ENCODE results near the gene ADGRG3. TPM values are rescaled to one million over a fixed set of nuclear protein-coding genes. Genes with fewer than 3 reads are reported as not detected.

Gene ADGRG3
- total and polyA plus RNA-seq, 2 of the 13 experiments (the other 11 are each of a cell fraction or from before 2014, with no cell fraction given): 2.7 to 11.8 TPM

- no TSS peak for BruUV-seq (replicated peaks)
- H3K79me2 ChIP-seq (ENCODE audit: insufficient read depth, low read length): no peaks in the 10 kb centered on the region
- no peaks in the 10 kb centered on the region for H3K9me3 ChIP-seq (ENCODE audit: low read length)
- DNase-seq (ENCODE audit: low spot score) (no peak), ATAC-seq (peak; percentile 3; the same call in 1 of the 3 replicates), FAIRE-seq (no peak)
- H4K20me1 ChIP-seq (ENCODE audit: insufficient read depth, low read length): no peaks in the 10 kb centered on the region
- H3K36me3 ChIP-seq (replicated peaks in 1 of 2; ENCODE audit: control insufficient read depth in 1 of 2, insufficient read depth in 2 of 2, low read length in 2 of 2): no peaks in the 10 kb centered on the region
- H3K4me1 ChIP-seq (ENCODE audit: insufficient read depth, low read length): peaks cover 43% of the 10 kb centered on the region
- no peak overlapping the region for H2AFZ ChIP-seq (ENCODE audit: low read length)
- WGBS (ENCODE audit: low lambda C conversion rate): 62% methylated on average over 7 of the region's 7 CpGs
- H3K27me3 ChIP-seq (ENCODE audit: control insufficient read depth in 1 of 2, insufficient read depth in 2 of 2, low read length in 2 of 2): no peaks in the 10 kb centered on the region
- POLR2A ChIA-PET: interaction anchor here (0.5 to 1.9 kb wide), 5 partner anchors 24 to 74 kb away, joined by 3 to 12 read pairs (median 4); partner anchors contain the start of gene KATNB1
- in situ Hi-C loops (cut with HindIII; ENCODE audit: extremely low pct_ligation_motif_present, low pct_unique_long_range_greater_than_20kb): no loop called here
- peak overlapping the region; percentile 54; the same call in 1 of the 2 replicates for H3K4me2 ChIP-seq (ENCODE audit: low read depth, low read length)
- CTCF ChIA-PET (ENCODE audit: low intra/inter-chr PET ratio, low total read pairs): interaction anchor here (0.8 to 1.4 kb wide), 2 partner anchors 13 to 59 kb away, joined by 4 read pairs; no protein-coding TSS in a partner anchor
- H3K4me3 ChIP-seq (replicated peaks in 1 of 3; ENCODE audit: insufficient read depth in 1 of 3, low read depth in 2 of 3, low read length in 3 of 3): no peak overlapping the region
- H3K9ac ChIP-seq (ENCODE audit: insufficient read depth, low read depth, low read length): no peak overlapping the region
- intact Hi-C loops (cut with micrococcal nuclease; ENCODE audit: unreplicated experiment): loop anchor here (2.0 kb wide), 1 partner anchor 43 kb away; no protein-coding TSS in a partner anchor
- peak overlapping the region; percentile 52 for H3K27ac ChIP-seq (ENCODE audit: extremely low read length, insufficient read depth, low read length)
- TF ChIP-seq MIER3 (CRISPR knock-in tag; IDR thresholded peaks at IDR 0.05; ENCODE audit: borderline replicate concordance) (peak; percentile 19; the same call in 1 of the 2 replicates), GATAD2A (CRISPR knock-in tag; IDR thresholded peaks at IDR 0.05) (0 out of 2 replicates have a peak, but pooled peaks have one; percentile 12), NFE2L2 (IDR thresholded peaks at IDR 0.05; ENCODE audit: low read length) (no peak), SOX6 (IDR thresholded peaks at IDR 0.05) (no peak), SOX6 (CRISPR knock-in tag; IDR thresholded peaks at IDR 0.05) (peak; percentile 20; the same call in 1 of the 2 replicates), FOXO1 (CRISPR knock-in tag; IDR thresholded peaks at IDR 0.05) (no peak), ZNF281 (CRISPR knock-in tag; IDR thresholded peaks at IDR 0.05; ENCODE audit: borderline replicate concordance) (no peak), HINFP (CRISPR knock-in tag; IDR thresholded peaks at IDR 0.05; ENCODE audit: low read depth) (no peak), ZNF350 (CRISPR knock-in tag; IDR thresholded peaks at IDR 0.05; ENCODE audit: borderline replicate concordance, low read depth) (peak; percentile 12; the same call in 1 of the 2 replicates), ZBTB38 (CRISPR knock-in tag; IDR thresholded peaks at IDR 0.05) (0 out of 2 replicates have a peak, but pooled peaks have one; percentile 37), POGZ (CRISPR knock-in tag; IDR thresholded peaks at IDR 0.05) (0 out of 2 replicates have a peak, but pooled peaks have one; percentile 7), FOXJ3 (CRISPR knock-in tag; IDR thresholded peaks at IDR 0.05; ENCODE audit: borderline replicate concordance) (peak; percentile 5; the same call in 1 of the 2 replicates), PHB2 (IDR thresholded peaks at IDR 0.05; ENCODE audit: partially characterized antibody) (no peak), CSRNP1 (CRISPR knock-in tag; IDR thresholded peaks at IDR 0.05) (0 out of 2 replicates have a peak, but pooled peaks have one; percentile 31), TARDBP (CRISPR knock-in tag; IDR thresholded peaks at IDR 0.05) (peak; percentile 31; the same call in 1 of the 2 replicates), CC2D1A (CRISPR knock-in tag; IDR thresholded peaks at IDR 0.05) (no peak), ZFY (CRISPR knock-in tag; IDR thresholded peaks at IDR 0.05) (no peak), ZNF446 (CRISPR knock-in tag; IDR thresholded peaks at IDR 0.05) (no peak), PBX2 (CRISPR knock-in tag; IDR thresholded peaks at IDR 0.05) (no peak)
Observed at GRCh38 chr16:57661510-57661909, 6.6 kb upstream of the ADGRG3 start.

Measured in HepG2 (cell line).